GM23338 (cell line): Measurements from ENCODE around the gene UBQLN4.

Source experiments
- CREB1 ChIP-seq: fragments of 250-450 bp; sonication (Bioruptor Pico); IDR thresholded peaks from 2 replicates; pipeline ENCODE4 v1.5.0; 2020; ENCODE audit warnings: low read depth, mild to moderate bottlenecking, moderate library complexity
- EZH2 ChIP-seq: fragments of 200-600 bp; sonication (generic); IDR thresholded peaks from one replicate; pipeline ENCODE4 v1.8.0; 2017; ENCODE audit warnings: antibody characterized with exemption, mild to moderate bottlenecking, low read depth; ENCODE audit not compliant: unreplicated experiment
- EZH2phosphoT487 ChIP-seq: fragments of 200-600 bp; sonication (generic); IDR thresholded peaks from one replicate; pipeline ENCODE4 v1.8.1; 2018; ENCODE audit warnings: antibody characterized with exemption; ENCODE audit not compliant: unreplicated experiment
- JUNB ChIP-seq: IDR thresholded peaks from one replicate; pipeline ENCODE4 v1.6.1; 2016; ENCODE audit warnings: antibody characterized with exemption; ENCODE audit not compliant: unreplicated experiment
- NANOG ChIP-seq: IDR thresholded peaks from 2 replicates; pipeline ENCODE4 v1.6.1; 2016; ENCODE audit warnings: antibody characterized with exemption, borderline replicate concordance
- POLR2AphosphoS5 ChIP-seq: IDR thresholded peaks from 2 replicates; pipeline ENCODE4 v1.6.1; 2016; ENCODE audit warnings: antibody characterized with exemption, low read depth
- STAT1 ChIP-seq: IDR thresholded peaks from one replicate; pipeline ENCODE4 v1.6.1; 2016; ENCODE audit warnings: antibody characterized with exemption; ENCODE audit not compliant: unreplicated experiment
- ZNF114 ChIP-seq: fragments of 250-450 bp; sonication (Bioruptor Pico); IDR thresholded peaks from 2 replicates; pipeline ENCODE4 v1.5.0; 2020; ENCODE audit warnings: mild to moderate bottlenecking, moderate library complexity
- ZNF331 ChIP-seq: fragments of 250-450 bp; sonication (Bioruptor Pico); IDR thresholded peaks from 2 replicates; pipeline ENCODE4 v1.5.0; 2020; ENCODE audit warnings: low read depth, mild to moderate bottlenecking, moderate library complexity
- TF ChIP-seq, protein P1 (sequence below): IDR thresholded peaks from one replicate; pipeline ENCODE4 v1.6.1; 2018; ENCODE audit warnings: antibody characterized with exemption; ENCODE audit not compliant: unreplicated experiment
- TF ChIP-seq, protein P2 (sequence below), 2 experiments: fragments of 200-600 bp in 1 of 2; sonication (generic) in 1 of 2; conservative IDR thresholded peaks; 2 replicates each; pipeline versions ENCODE4 v1.5.1 to v1.6.1; 2016 to 2017; ENCODE audit warnings: antibody characterized with exemption in 2 of 2, low read depth in 2 of 2, mild to moderate bottlenecking in 2 of 2, moderate library complexity in 1 of 2

DNA sequence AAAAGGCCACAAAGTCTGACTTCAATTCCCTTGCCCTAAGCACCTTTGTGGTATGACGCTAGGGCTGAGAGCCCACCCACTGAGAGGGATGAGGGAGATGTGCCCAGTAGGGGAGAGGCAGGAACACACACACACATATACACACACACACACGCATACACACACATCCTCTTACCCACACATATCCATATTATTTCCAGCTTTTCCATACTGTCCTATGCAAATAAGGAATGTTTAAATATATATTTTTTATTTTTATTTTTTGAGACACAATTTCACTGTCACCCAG is 10.3 kb upstream of the UBQLN4 start:
- TF ChIP-seq, protein P1, sequence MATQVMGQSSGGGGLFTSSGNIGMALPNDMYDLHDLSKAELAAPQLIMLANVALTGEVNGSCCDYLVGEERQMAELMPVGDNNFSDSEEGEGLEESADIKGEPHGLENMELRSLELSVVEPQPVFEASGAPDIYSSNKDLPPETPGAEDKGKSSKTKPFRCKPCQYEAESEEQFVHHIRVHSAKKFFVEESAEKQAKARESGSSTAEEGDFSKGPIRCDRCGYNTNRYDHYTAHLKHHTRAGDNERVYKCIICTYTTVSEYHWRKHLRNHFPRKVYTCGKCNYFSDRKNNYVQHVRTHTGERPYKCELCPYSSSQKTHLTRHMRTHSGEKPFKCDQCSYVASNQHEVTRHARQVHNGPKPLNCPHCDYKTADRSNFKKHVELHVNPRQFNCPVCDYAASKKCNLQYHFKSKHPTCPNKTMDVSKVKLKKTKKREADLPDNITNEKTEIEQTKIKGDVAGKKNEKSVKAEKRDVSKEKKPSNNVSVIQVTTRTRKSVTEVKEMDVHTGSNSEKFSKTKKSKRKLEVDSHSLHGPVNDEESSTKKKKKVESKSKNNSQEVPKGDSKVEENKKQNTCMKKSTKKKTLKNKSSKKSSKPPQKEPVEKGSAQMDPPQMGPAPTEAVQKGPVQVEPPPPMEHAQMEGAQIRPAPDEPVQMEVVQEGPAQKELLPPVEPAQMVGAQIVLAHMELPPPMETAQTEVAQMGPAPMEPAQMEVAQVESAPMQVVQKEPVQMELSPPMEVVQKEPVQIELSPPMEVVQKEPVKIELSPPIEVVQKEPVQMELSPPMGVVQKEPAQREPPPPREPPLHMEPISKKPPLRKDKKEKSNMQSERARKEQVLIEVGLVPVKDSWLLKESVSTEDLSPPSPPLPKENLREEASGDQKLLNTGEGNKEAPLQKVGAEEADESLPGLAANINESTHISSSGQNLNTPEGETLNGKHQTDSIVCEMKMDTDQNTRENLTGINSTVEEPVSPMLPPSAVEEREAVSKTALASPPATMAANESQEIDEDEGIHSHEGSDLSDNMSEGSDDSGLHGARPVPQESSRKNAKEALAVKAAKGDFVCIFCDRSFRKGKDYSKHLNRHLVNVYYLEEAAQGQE = no peak
- TF ChIP-seq, protein P2, sequence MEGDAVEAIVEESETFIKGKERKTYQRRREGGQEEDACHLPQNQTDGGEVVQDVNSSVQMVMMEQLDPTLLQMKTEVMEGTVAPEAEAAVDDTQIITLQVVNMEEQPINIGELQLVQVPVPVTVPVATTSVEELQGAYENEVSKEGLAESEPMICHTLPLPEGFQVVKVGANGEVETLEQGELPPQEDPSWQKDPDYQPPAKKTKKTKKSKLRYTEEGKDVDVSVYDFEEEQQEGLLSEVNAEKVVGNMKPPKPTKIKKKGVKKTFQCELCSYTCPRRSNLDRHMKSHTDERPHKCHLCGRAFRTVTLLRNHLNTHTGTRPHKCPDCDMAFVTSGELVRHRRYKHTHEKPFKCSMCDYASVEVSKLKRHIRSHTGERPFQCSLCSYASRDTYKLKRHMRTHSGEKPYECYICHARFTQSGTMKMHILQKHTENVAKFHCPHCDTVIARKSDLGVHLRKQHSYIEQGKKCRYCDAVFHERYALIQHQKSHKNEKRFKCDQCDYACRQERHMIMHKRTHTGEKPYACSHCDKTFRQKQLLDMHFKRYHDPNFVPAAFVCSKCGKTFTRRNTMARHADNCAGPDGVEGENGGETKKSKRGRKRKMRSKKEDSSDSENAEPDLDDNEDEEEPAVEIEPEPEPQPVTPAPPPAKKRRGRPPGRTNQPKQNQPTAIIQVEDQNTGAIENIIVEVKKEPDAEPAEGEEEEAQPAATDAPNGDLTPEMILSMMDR (conservative IDR thresholded peaks at IDR 0.05; ENCODE audit: low read depth in 2 of 2) = no peak
- TF ChIP-seq EZH2phosphoT487 = no peak
- no peak for TF ChIP-seq CREB1 (CRISPR knock-in tag)
- no peak for TF ChIP-seq JUNB
- TF ChIP-seq POLR2AphosphoS5 = no peak
- TF ChIP-seq EZH2 = no peak
- no peak for TF ChIP-seq STAT1
- TF ChIP-seq ZNF331 (CRISPR knock-in tag) = no peak
- TF ChIP-seq ZNF114 (CRISPR knock-in tag) = no peak
- no peak for TF ChIP-seq NANOG
